Activated naive CD4-positive, alpha-beta T cell treated with anti-CD3 and anti-CD28 coated beads, Interleukin-2, amount 50 U/mL, for 16 hours (primary cell): Measurements from ENCODE around the gene ZNF516.
"Not testable (repeated sequence)": the region's sequence is repeated elsewhere in the genome, so short reads cannot be mapped to it uniquely, and the experiment has no call there.

Experiments
- DNase-seq: peaks from one replicate; pipeline ENCODE4 v3.0.0-alpha.2; 2020

Gene ZNF516

GRCh38 chr18:76490670-76491472 lies 4.2 kb downstream of the ZNF516 start:
- peak; percentile 61 for DNase-seq

GRCh38 chr18:76490033-76490432 lies 5.0 kb downstream of the ZNF516 start:
- DNase-seq, result no peak

- no peak for DNase-seq
These were observed 6.0 kb downstream of the ZNF516 start for GRCh38 chr18:76489081-76489480.

GRCh38 chr18:76488190-76488589 lies 6.9 kb downstream of the ZNF516 start:
- DNase-seq, result no peak

GRCh38 chr18:76487782-76488181 lies 7.3 kb downstream of the ZNF516 start:
- DNase-seq, result no peak

GRCh38 chr18:76487070-76487469 lies 8.0 kb downstream of the ZNF516 start:
- no peak for DNase-seq

- DNase-seq, result no peak
These were observed 8.5 kb downstream of the ZNF516 start for GRCh38 chr18:76486574-76486973.

GRCh38 chr18:76486038-76486437 lies 9.0 kb downstream of the ZNF516 start:
- no peak for DNase-seq

- no peak for DNase-seq
These were observed 10.2 kb downstream of the ZNF516 start for GRCh38 chr18:76484749-76485387.

- DNase-seq, result no peak
These were observed 11.3 kb downstream of the ZNF516 start for GRCh38 chr18:76483780-76484179.

GRCh38 chr18:76482971-76483691 lies 11.9 kb downstream of the ZNF516 start:
- DNase-seq, result no peak

- no peak for DNase-seq
These were observed 12.8 kb downstream of the ZNF516 start for GRCh38 chr18:76482267-76482666.

- no peak for DNase-seq
These were observed 14.1 kb downstream of the ZNF516 start for GRCh38 chr18:76480913-76481312.

- DNase-seq, result no peak
These were observed 15.4 kb downstream of the ZNF516 start for GRCh38 chr18:76479351-76480238.

- no peak for DNase-seq
These were observed 18.1 kb downstream of the ZNF516 start for GRCh38 chr18:76476665-76477561.

GRCh38 chr18:76475450-76476194 lies 19.4 kb downstream of the ZNF516 start:
- DNase-seq, result no peak

GRCh38 chr18:76474824-76475223 lies 20.2 kb downstream of the ZNF516 start:
- DNase-seq, result no peak

- DNase-seq, result not testable (repeated sequence)
These were observed 21.5 kb downstream of the ZNF516 start for GRCh38 chr18:76473521-76473920.

GRCh38 chr18:76472829-76473228 lies 22.2 kb downstream of the ZNF516 start:
- no peak for DNase-seq

- DNase-seq, result no peak
These were observed 23.4 kb downstream of the ZNF516 start for GRCh38 chr18:76471593-76471992.
